GM23338 (cell line): ENCODE data around the gene PDGFC.

Source experiments
- CREB1 ChIP-seq: fragments of 250-450 bp; sonication (Bioruptor Pico); IDR thresholded peaks from 2 replicates; pipeline ENCODE4 v1.5.0; 2020; ENCODE audit warnings: low read depth, mild to moderate bottlenecking, moderate library complexity
- CTCF ChIP-seq, 2 experiments: fragments of 200-600 bp in 1 of 2; sonication (generic) in 1 of 2; conservative IDR thresholded peaks; 2 replicates each; pipeline versions ENCODE4 v1.5.1 to v1.6.1; 2016 to 2017; ENCODE audit warnings: antibody characterized with exemption in 2 of 2, low read depth in 2 of 2, mild to moderate bottlenecking in 2 of 2, moderate library complexity in 1 of 2
- ETS1 ChIP-seq: IDR thresholded peaks from 2 replicates; pipeline ENCODE4 v1.6.1; 2016; ENCODE audit warnings: antibody characterized with exemption
- EZH2 ChIP-seq: fragments of 200-600 bp; sonication (generic); IDR thresholded peaks from one replicate; pipeline ENCODE4 v1.8.0; 2017; ENCODE audit warnings: antibody characterized with exemption, mild to moderate bottlenecking, low read depth; ENCODE audit not compliant: unreplicated experiment
- EZH2phosphoT487 ChIP-seq: fragments of 200-600 bp; sonication (generic); IDR thresholded peaks from one replicate; pipeline ENCODE4 v1.8.1; 2018; ENCODE audit warnings: antibody characterized with exemption; ENCODE audit not compliant: unreplicated experiment
- POLR2AphosphoS5 ChIP-seq: IDR thresholded peaks from 2 replicates; pipeline ENCODE4 v1.6.1; 2016; ENCODE audit warnings: antibody characterized with exemption, low read depth
- REST ChIP-seq: IDR thresholded peaks from one replicate; pipeline ENCODE4 v1.6.1; 2018; ENCODE audit warnings: antibody characterized with exemption; ENCODE audit not compliant: unreplicated experiment
- ZNF462 ChIP-seq: fragments of 250-450 bp; sonication (Bioruptor Pico); IDR thresholded peaks from 2 replicates; pipeline ENCODE4 v1.5.0; 2020; ENCODE audit warnings: mild to moderate bottlenecking, moderate library complexity

GRCh38 chr4:156718226-156718625, 253.4 kb downstream of the PDGFC start:
- TF ChIP-seq CTCF (conservative IDR thresholded peaks at IDR 0.05; ENCODE audit: low read depth in 2 of 2) (no peak), EZH2phosphoT487 (no peak), EZH2 (no peak), ZNF462 (CRISPR knock-in tag) (no peak), REST (no peak), POLR2AphosphoS5 (no peak), CREB1 (no peak), ETS1 (no peak)
